HG02678 (cell line): ENCODE measurements around the gene TRIM65.
"Not testable (repeated sequence)": the region's sequence is repeated elsewhere in the genome, so short reads cannot be mapped to it uniquely, and the experiment has no call there.

ENCODE experiments used
- ATAC-seq: cut with Tn5 transposase; IDR thresholded peaks from one replicate; pipeline ENCODE4 v1.9.1; 2021; ENCODE audit warnings: mild to moderate bottlenecking, moderate library complexity; ENCODE audit not compliant: unreplicated experiment

Gene TRIM65

GRCh38 chr17:75854881-75855309 is 41.9 kb downstream of the TRIM65 start:
- ATAC-seq = no peak

GRCh38 chr17:75854101-75854748 is 42.5 kb downstream of the TRIM65 start:
- no peak for ATAC-seq

- ATAC-seq = no peak
Observed at GRCh38 chr17:75853433-75853832, 43.3 kb downstream of the TRIM65 start.

GRCh38 chr17:75851693-75851991 is 45.1 kb downstream of the TRIM65 start:
- ATAC-seq = not testable (repeated sequence)

- no peak for ATAC-seq
Observed at GRCh38 chr17:75850928-75851692, 45.6 kb downstream of the TRIM65 start.

- ATAC-seq = no peak
Observed at GRCh38 chr17:75849724-75850123, 47.0 kb downstream of the TRIM65 start.

GRCh38 chr17:75849279-75849646 is 47.5 kb downstream of the TRIM65 start:
- ATAC-seq = no peak

- no peak for ATAC-seq
Observed at GRCh38 chr17:75848523-75849278, 48.0 kb downstream of the TRIM65 start.

GRCh38 chr17:75847614-75848522 is 48.9 kb downstream of the TRIM65 start:
- no peak for ATAC-seq

- no peak for ATAC-seq
Observed at GRCh38 chr17:75846692-75847613, 49.8 kb downstream of the TRIM65 start.

GRCh38 chr17:75845933-75846691 is 50.6 kb downstream of the TRIM65 start:
- no peak for ATAC-seq

GRCh38 chr17:75845058-75845711 is 51.6 kb downstream of the TRIM65 start:
- ATAC-seq = peak; percentile 77

- no peak for ATAC-seq
Observed at GRCh38 chr17:75844530-75845057, 52.2 kb downstream of the TRIM65 start.

- peak; percentile 37 for ATAC-seq
Observed at GRCh38 chr17:75843577-75844529, 52.9 kb downstream of the TRIM65 start, which contains the start of gene UNC13D. UNC13D (minus strand) TSS chr17:75844404; CDS start chr17:75844337, 67 bp downstream.

GRCh38 chr17:75842963-75843576 is 53.7 kb downstream of the TRIM65 start:
- ATAC-seq = no peak

- ATAC-seq = no peak
Observed at GRCh38 chr17:75842411-75842810, 54.3 kb downstream of the TRIM65 start.

- ATAC-seq = no peak
Observed at GRCh38 chr17:75840799-75841164, 56.0 kb downstream of the TRIM65 start.
